ENCODE data around the gene ASIC2.

ASIC2 gene

DNA sequence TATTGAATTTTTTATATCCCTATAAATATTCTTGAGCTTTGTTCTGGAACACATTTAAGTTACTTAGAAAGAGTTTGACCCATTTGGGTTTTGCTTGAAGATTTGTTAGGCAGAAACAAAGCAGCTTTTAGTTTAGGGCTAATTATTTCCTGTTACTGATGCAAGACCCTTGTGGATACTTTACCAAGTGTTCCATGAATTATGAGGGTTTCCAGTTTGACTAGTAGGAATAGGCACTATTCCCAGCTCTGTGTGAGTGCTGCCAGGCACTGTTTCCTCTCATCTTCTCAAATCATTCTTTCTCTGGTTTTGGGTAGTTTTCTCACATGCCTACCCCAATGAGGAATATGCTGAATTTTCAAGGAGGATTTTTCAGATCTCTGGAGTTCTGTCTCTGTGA lies 221.4 kb downstream of the ASIC2 start:
- H3K36me3 Mint-ChIP-seq (ENCODE audit: low read depth), result no peaks in the 10 kb centered on the region
- H3K27me3 Mint-ChIP-seq, result peaks cover 43% of the 10 kb centered on the region
- no peaks in the 10 kb centered on the region for H3K4me1 Mint-ChIP-seq (ENCODE audit: low read depth)
- DNase-seq, result no peak
- no peak overlapping the region for H3K27ac Mint-ChIP-seq
- no peak overlapping the region for H3K4me3 Mint-ChIP-seq
- H3K9me3 Mint-ChIP-seq, result peaks cover 2% of the 10 kb centered on the region

GRCh38 chr17:33057564-33057963 lies 235.5 kb downstream of the ASIC2 start:
- DNase-seq, result no peak
- Mint-ChIP-seq H3K9me3 (peaks cover 3% of the 10 kb centered on the region), H3K36me3 (ENCODE audit: low read depth) (no peaks in the 10 kb centered on the region), H3K4me3 (no peak overlapping the region), H3K4me1 (ENCODE audit: low read depth) (no peaks in the 10 kb centered on the region), H3K27ac (no peak overlapping the region), H3K27me3 (peaks cover 7% of the 10 kb centered on the region)

- no peak for DNase-seq
- Mint-ChIP-seq H3K9me3 (peaks cover 3% of the 10 kb centered on the region), H3K4me1 (ENCODE audit: low read depth) (no peaks in the 10 kb centered on the region), H3K27me3 (peaks cover 10% of the 10 kb centered on the region), H3K27ac (no peak overlapping the region), H3K4me3 (no peak overlapping the region), H3K36me3 (ENCODE audit: low read depth) (no peaks in the 10 kb centered on the region)
Observed at GRCh38 chr17:33056399-33057146, 236.5 kb downstream of the ASIC2 start.

DNA sequence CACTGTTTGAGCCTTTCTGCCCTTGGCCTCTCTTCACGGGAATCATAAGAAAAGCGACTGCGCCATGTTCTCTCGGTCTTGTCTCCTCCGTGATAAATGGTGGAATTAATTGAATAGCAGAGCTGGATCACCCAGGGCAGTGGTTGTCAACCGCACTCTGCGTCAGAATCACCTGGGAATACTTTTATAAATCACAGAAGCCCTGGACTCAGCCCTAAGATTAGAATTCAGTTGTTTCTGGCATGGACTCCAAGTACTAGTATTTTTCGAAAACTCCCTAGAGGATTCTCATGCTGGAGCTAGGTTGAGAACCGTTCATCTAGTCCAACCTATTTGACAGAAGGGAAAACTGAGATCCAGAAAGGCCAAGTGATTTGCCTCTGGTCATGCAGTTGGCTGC lies 237.3 kb downstream of the ASIC2 start:
- peaks cover 12% of the 10 kb centered on the region for H3K27me3 Mint-ChIP-seq
- H3K4me1 Mint-ChIP-seq (ENCODE audit: low read depth), result no peaks in the 10 kb centered on the region
- no peaks in the 10 kb centered on the region for H3K36me3 Mint-ChIP-seq (ENCODE audit: low read depth)
- peaks cover 3% of the 10 kb centered on the region for H3K9me3 Mint-ChIP-seq
- H3K4me3 Mint-ChIP-seq, result no peak overlapping the region
- no peak overlapping the region for H3K27ac Mint-ChIP-seq
- DNase-seq, result no peak

GRCh38 chr17:33055171-33055611 lies 237.9 kb downstream of the ASIC2 start:
- Mint-ChIP-seq H3K4me1 (ENCODE audit: low read depth) (no peaks in the 10 kb centered on the region), H3K27ac (no peak overlapping the region), H3K36me3 (ENCODE audit: low read depth) (no peaks in the 10 kb centered on the region), H3K27me3 (peaks cover 15% of the 10 kb centered on the region), H3K9me3 (peaks cover under 1% of the 10 kb centered on the region), H3K4me3 (no peak overlapping the region)
- DNase-seq, result no peak

GRCh38 chr17:33054412-33054811 lies 238.7 kb downstream of the ASIC2 start:
- H3K36me3 Mint-ChIP-seq (ENCODE audit: low read depth), result no peaks in the 10 kb centered on the region
- DNase-seq, result no peak
- no peak overlapping the region for H3K4me3 Mint-ChIP-seq
- H3K27me3 Mint-ChIP-seq, result peaks cover 15% of the 10 kb centered on the region
- H3K9me3 Mint-ChIP-seq, result no peaks in the 10 kb centered on the region
- H3K27ac Mint-ChIP-seq, result no peak overlapping the region
- H3K4me1 Mint-ChIP-seq (ENCODE audit: low read depth), result no peaks in the 10 kb centered on the region

- Mint-ChIP-seq H3K4me1 (ENCODE audit: low read depth) (no peaks in the 10 kb centered on the region), H3K27ac (no peak overlapping the region), H3K27me3 (peaks cover 21% of the 10 kb centered on the region), H3K9me3 (no peaks in the 10 kb centered on the region), H3K4me3 (no peak overlapping the region), H3K36me3 (ENCODE audit: low read depth) (no peaks in the 10 kb centered on the region)
- DNase-seq, result no peak
Observed at GRCh38 chr17:33053676-33054075, 239.4 kb downstream of the ASIC2 start.

- Mint-ChIP-seq H3K9me3 (no peaks in the 10 kb centered on the region), H3K27ac (no peak overlapping the region), H3K27me3 (peaks cover 21% of the 10 kb centered on the region), H3K4me1 (ENCODE audit: low read depth) (no peaks in the 10 kb centered on the region), H3K4me3 (no peak overlapping the region), H3K36me3 (ENCODE audit: low read depth) (no peaks in the 10 kb centered on the region)
- no peak for DNase-seq
Observed at GRCh38 chr17:33052856-33053255, 240.2 kb downstream of the ASIC2 start.

- Mint-ChIP-seq H3K36me3 (ENCODE audit: low read depth) (no peaks in the 10 kb centered on the region), H3K27me3 (peaks cover 21% of the 10 kb centered on the region)
Observed at GRCh38 chr17:33050611-33051140, 242.4 kb downstream of the ASIC2 start.

GRCh38 chr17:33049781-33050414 lies 243.2 kb downstream of the ASIC2 start:
- peak; percentile 36 for DNase-seq
- Mint-ChIP-seq H3K4me3 (no peak overlapping the region), H3K36me3 (ENCODE audit: low read depth) (no peaks in the 10 kb centered on the region), H3K27me3 (peaks cover 20% of the 10 kb centered on the region), H3K27ac (no peak overlapping the region), H3K4me1 (ENCODE audit: low read depth) (no peaks in the 10 kb centered on the region), H3K9me3 (no peaks in the 10 kb centered on the region)

More at GRCh38 chr17:33050611-33051140, 242.4 kb downstream of the ASIC2 start:
- no peak overlapping the region for H3K4me3 Mint-ChIP-seq
- H3K27ac Mint-ChIP-seq, result no peak overlapping the region
- H3K9me3 Mint-ChIP-seq, result no peaks in the 10 kb centered on the region
- no peak for DNase-seq
- H3K4me1 Mint-ChIP-seq (ENCODE audit: low read depth), result no peaks in the 10 kb centered on the region

DNA sequence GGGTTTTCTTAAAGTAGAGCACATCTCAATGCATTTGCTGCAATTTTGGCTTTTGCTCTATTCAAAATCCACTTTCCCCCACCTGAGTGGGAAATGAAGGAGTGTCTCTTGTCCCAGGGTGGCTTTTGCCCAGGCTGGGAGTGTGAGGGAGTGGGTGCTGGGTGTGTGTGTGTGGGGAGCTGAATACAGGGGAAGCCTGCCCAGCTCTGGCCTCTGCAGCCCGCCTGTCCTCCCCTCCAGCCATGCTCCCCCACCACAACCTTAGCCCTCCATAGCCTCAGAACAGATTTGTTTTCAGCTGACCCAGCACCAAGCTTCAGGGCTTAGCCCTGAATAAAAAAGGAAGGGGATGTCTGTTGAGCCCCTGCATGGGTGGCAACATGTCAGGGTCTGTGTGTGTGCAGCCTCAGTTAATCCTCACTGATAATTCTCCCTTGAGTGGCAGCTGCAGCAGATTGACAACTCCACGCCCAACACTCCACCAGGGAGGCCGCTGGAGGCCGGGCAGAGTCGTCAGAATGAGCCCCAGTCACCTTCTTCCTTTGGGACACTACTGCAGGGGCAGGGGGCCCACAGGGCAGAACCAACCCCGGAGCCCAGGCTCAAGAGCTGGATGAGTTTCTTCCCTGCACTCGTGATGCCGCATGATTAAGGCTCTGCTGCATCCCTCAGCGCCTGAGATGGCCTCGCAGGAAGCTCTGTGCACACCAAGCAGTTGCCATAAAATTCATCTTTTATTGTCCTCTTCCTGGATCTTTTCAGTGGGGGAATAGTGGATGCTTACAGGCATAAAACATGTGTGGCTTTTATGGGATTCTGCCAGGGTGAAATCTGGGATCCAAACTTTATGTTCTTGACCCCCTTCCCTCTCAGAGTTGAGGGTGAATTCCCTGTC lies 246.5 kb downstream of the ASIC2 start:
- Mint-ChIP-seq H3K36me3 (ENCODE audit: low read depth) (no peaks in the 10 kb centered on the region), H3K9me3 (no peaks in the 10 kb centered on the region), H3K4me3 (no peak overlapping the region), H3K27me3 (peaks cover 17% of the 10 kb centered on the region), H3K27ac (no peak overlapping the region), H3K4me1 (ENCODE audit: low read depth) (no peaks in the 10 kb centered on the region)
- no peak for DNase-seq

- Mint-ChIP-seq H3K27ac (no peak overlapping the region), H3K36me3 (ENCODE audit: low read depth) (no peaks in the 10 kb centered on the region), H3K9me3 (no peaks in the 10 kb centered on the region), H3K27me3 (peaks cover 11% of the 10 kb centered on the region), H3K4me1 (ENCODE audit: low read depth) (no peaks in the 10 kb centered on the region), H3K4me3 (no peak overlapping the region)
- DNase-seq, result no peak
Observed at GRCh38 chr17:33045216-33045615, 247.9 kb downstream of the ASIC2 start.

DNA sequence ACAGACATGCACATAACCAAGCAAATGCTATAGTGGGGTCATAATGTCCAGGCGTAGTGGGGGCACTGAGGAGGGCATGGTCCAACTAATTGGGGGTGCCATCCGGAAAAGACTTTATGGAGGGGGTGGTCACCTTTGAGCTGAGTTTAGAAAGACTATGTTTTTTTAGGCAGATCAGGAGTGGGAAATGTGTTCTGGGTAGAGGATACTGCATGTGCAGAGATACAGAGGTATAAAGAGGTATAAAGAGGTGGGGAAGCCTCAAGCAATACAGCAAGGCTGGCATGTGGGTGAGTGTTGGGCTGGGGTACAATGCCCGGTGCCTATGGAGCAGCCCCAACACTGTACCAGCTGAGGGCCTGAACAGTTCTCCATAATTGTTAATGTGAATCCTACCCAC lies 248.3 kb downstream of the ASIC2 start:
- no peak overlapping the region for H3K27ac Mint-ChIP-seq
- no peak for DNase-seq

GRCh38 chr17:33040461-33040860 lies 252.6 kb downstream of the ASIC2 start:
- H3K4me3 Mint-ChIP-seq, result no peak overlapping the region
- H3K36me3 Mint-ChIP-seq (ENCODE audit: low read depth), result no peaks in the 10 kb centered on the region
- DNase-seq, result no peak
- H3K9me3 Mint-ChIP-seq, result no peaks in the 10 kb centered on the region
- H3K27me3 Mint-ChIP-seq, result peaks cover 39% of the 10 kb centered on the region
- no peaks in the 10 kb centered on the region for H3K4me1 Mint-ChIP-seq (ENCODE audit: low read depth)
- H3K27ac Mint-ChIP-seq, result no peak overlapping the region

More for the DNA sequence above, 248.3 kb downstream of the ASIC2 start:
- H3K4me1 Mint-ChIP-seq (ENCODE audit: low read depth), result no peaks in the 10 kb centered on the region
- H3K9me3 Mint-ChIP-seq, result no peaks in the 10 kb centered on the region
- H3K27me3 Mint-ChIP-seq, result peaks cover 11% of the 10 kb centered on the region
- no peaks in the 10 kb centered on the region for H3K36me3 Mint-ChIP-seq (ENCODE audit: low read depth)
- H3K4me3 Mint-ChIP-seq, result no peak overlapping the region
